Neural cell (in vitro differentiated cells): ENCODE results near the gene PKNOX1. TPM values are rescaled to one million over a fixed set of nuclear protein-coding genes. Genes with fewer than 3 reads are reported as not detected.

Experiments
- H2AFZ ChIP-seq: fragments of 200-600, 300-800 bp; sonication (generic), shearing (Covaris generic); 2 replicates; pipeline ENCODE4 v1.6.0; 2014; ENCODE audit warnings: low read depth, mild to moderate bottlenecking, antibody characterized with exemption, low read length, moderate library complexity
- H3F3A ChIP-seq: fragments of 200-600 bp; shearing (Covaris generic); 2 replicates; pipeline ENCODE4 v1.6.1; 2016; ENCODE audit warnings: mild to moderate bottlenecking, moderate library complexity, mixed read lengths, antibody characterized with exemption, low read length; ENCODE audit not compliant: insufficient read depth, poor library complexity, severe bottlenecking
- H3K27ac ChIP-seq: fragments of 200-600, 300-800 bp; sonication (generic), shearing (Covaris generic); 2 replicates; pipeline ENCODE4 v1.5.1; 2014; ENCODE audit warnings: mild to moderate bottlenecking, low read length, moderate library complexity
- H3K27me3 ChIP-seq: fragments of 300-800, 200-600 bp; sonication (generic), shearing (Covaris generic); 2 replicates; pipeline ENCODE4 v1.6.0; 2014; ENCODE audit warnings: mild to moderate bottlenecking, low read depth, low read length, moderate library complexity; ENCODE audit not compliant: insufficient read depth
- H3K36me3 ChIP-seq: fragments of 300-800, 200-600 bp; sonication (generic), shearing (Covaris generic); 2 replicates; pipeline ENCODE4 v1.5.1; 2014; ENCODE audit warnings: mild to moderate bottlenecking, antibody characterized with exemption, low read length, moderate library complexity; ENCODE audit not compliant: insufficient read depth
- H3K4me2 ChIP-seq: fragments of 300-800, 200-600 bp; sonication (generic), shearing (Covaris generic); 2 replicates; pipeline ENCODE4 v1.6.0; 2014; ENCODE audit warnings: mild to moderate bottlenecking, low read length
- H3K4me3 ChIP-seq: fragments of 300-800, 200-600 bp; sonication (generic), shearing (Covaris generic); 2 replicates; pipeline ENCODE4 v1.5.1; 2014; ENCODE audit warnings: mild to moderate bottlenecking, low read length, moderate library complexity
- H3K79me2 ChIP-seq: fragments of 200-600 bp; shearing (Covaris generic); replicated peaks from 2 replicates; pipeline ENCODE4 v1.6.0; 2014; ENCODE audit warnings: mild to moderate bottlenecking, low read length, moderate library complexity; ENCODE audit not compliant: insufficient read depth
- H3K9ac ChIP-seq: fragments of 300-800, 200-600 bp; sonication (generic), shearing (Covaris generic); 2 replicates; pipeline ENCODE4 v1.6.1; 2016; ENCODE audit warnings: mild to moderate bottlenecking, low read length, mixed read lengths
- H3K9me2 ChIP-seq: fragments of 200-600 bp; shearing (Covaris generic); 2 replicates; pipeline ENCODE4 v1.6.1; 2016; ENCODE audit warnings: mild to moderate bottlenecking, low read length, mixed read lengths; ENCODE audit not compliant: insufficient read depth
- H3K9me3 ChIP-seq: fragments of 200-600, 300-800 bp; sonication (generic), shearing (Covaris generic); 2 replicates; pipeline ENCODE4 v1.6.1; 2016; ENCODE audit warnings: mild to moderate bottlenecking, mixed run types, low read length, moderate library complexity, mixed read lengths
- H4K20me1 ChIP-seq: fragments of 200-600 bp; shearing (Covaris generic); 2 replicates; pipeline ENCODE4 v1.6.1; 2016; ENCODE audit warnings: mild to moderate bottlenecking, mixed run types; ENCODE audit not compliant: insufficient read depth
- EP300 ChIP-seq: fragments of 450-650 bp; conservative IDR thresholded peaks from 2 replicates; pipeline ENCODE4 v1.6.1; 2014; ENCODE audit warnings: antibody characterized with exemption, mild to moderate bottlenecking, moderate library complexity; ENCODE audit not compliant: poor library complexity, severe bottlenecking
- EZH2 ChIP-seq: fragments of 200-600, 300-800 bp; shearing (Covaris generic), sonication (generic); IDR thresholded peaks from 2 replicates; pipeline ENCODE4 v1.6.1; 2014; ENCODE audit warnings: antibody characterized with exemption, low read length, borderline replicate concordance, mild to moderate bottlenecking; ENCODE audit not compliant: insufficient read depth, poor library complexity, severe bottlenecking
- MXI1 ChIP-seq: fragments of 450-650 bp; conservative IDR thresholded peaks from 2 replicates; pipeline ENCODE4 v1.6.1; 2014; ENCODE audit warnings: antibody characterized with exemption, mild to moderate bottlenecking; ENCODE audit not compliant: poor library complexity, severe bottlenecking
- POLR2AphosphoS5 ChIP-seq: IDR thresholded peaks from 2 replicates; pipeline ENCODE4 v1.6.1; 2012
- RAD21 ChIP-seq: fragments of 450-650 bp; conservative IDR thresholded peaks from 2 replicates; pipeline ENCODE4 v1.6.1; 2014; ENCODE audit warnings: antibody characterized with exemption, mild to moderate bottlenecking, moderate library complexity
- SMC3 ChIP-seq: fragments of 450-650 bp; conservative IDR thresholded peaks from 2 replicates; pipeline ENCODE4 v1.6.1; 2014; ENCODE audit warnings: antibody characterized with exemption, mild to moderate bottlenecking, moderate library complexity; ENCODE audit not compliant: poor library complexity
- TAF1 ChIP-seq: IDR thresholded peaks from 2 replicates; pipeline ENCODE4 v1.6.1; 2012; ENCODE audit warnings: low read depth
- polyA plus RNA-seq: library from polyadenylated mRNA; depleted of rRNA; stranded (reverse); fragments of >200 nt; gene quantifications from 2 replicates; pipeline ENCODE4 v1.2.3, GENCODE V29; 2014
- TF ChIP-seq, protein P1 (sequence below): fragments of 450-650 bp; IDR thresholded peaks from 2 replicates; pipeline ENCODE4 v1.5.1; 2014; ENCODE audit warnings: antibody characterized with exemption, mild to moderate bottlenecking, moderate library complexity; ENCODE audit not compliant: poor library complexity, severe bottlenecking
- TF ChIP-seq, protein P2 (sequence below): IDR thresholded peaks from 2 replicates; pipeline ENCODE4 v1.6.1; 2012; ENCODE audit warnings: borderline replicate concordance

PKNOX1 gene
- polyA plus RNA-seq, 1 donor from 2014 or later, result 6.9 TPM

DNA sequence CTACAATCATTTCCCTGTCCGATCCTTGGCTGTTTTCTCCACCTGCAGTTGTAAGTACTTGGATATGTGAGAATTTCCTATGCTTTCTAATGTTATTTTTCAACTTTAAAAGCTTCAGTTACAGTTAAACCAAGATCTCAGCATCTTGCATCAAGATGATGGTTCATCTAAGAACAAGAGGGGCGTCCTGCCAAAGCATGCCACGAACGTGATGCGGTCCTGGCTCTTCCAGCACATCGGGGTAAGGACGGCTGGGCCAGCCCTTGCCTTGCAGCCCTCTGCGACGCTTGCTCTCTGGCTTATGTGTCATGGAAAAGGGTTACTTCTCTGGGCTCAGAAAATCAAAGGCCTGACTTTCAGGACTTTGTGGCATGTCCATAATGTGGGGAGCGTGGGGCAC lies 46.8 kb downstream of the PKNOX1 start:
- no peak overlapping the region for H3K9ac ChIP-seq
- no peak overlapping the region for H3K4me3 ChIP-seq
- TF ChIP-seq POLR2AphosphoS5, result no peak
- TF ChIP-seq EP300, result no peak
- no peak for TF ChIP-seq MXI1
- no peak for TF ChIP-seq SMC3
- no peak for TF ChIP-seq RAD21
- TF ChIP-seq, protein P1, sequence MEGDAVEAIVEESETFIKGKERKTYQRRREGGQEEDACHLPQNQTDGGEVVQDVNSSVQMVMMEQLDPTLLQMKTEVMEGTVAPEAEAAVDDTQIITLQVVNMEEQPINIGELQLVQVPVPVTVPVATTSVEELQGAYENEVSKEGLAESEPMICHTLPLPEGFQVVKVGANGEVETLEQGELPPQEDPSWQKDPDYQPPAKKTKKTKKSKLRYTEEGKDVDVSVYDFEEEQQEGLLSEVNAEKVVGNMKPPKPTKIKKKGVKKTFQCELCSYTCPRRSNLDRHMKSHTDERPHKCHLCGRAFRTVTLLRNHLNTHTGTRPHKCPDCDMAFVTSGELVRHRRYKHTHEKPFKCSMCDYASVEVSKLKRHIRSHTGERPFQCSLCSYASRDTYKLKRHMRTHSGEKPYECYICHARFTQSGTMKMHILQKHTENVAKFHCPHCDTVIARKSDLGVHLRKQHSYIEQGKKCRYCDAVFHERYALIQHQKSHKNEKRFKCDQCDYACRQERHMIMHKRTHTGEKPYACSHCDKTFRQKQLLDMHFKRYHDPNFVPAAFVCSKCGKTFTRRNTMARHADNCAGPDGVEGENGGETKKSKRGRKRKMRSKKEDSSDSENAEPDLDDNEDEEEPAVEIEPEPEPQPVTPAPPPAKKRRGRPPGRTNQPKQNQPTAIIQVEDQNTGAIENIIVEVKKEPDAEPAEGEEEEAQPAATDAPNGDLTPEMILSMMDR, result no peak
- TF ChIP-seq, protein P2, sequence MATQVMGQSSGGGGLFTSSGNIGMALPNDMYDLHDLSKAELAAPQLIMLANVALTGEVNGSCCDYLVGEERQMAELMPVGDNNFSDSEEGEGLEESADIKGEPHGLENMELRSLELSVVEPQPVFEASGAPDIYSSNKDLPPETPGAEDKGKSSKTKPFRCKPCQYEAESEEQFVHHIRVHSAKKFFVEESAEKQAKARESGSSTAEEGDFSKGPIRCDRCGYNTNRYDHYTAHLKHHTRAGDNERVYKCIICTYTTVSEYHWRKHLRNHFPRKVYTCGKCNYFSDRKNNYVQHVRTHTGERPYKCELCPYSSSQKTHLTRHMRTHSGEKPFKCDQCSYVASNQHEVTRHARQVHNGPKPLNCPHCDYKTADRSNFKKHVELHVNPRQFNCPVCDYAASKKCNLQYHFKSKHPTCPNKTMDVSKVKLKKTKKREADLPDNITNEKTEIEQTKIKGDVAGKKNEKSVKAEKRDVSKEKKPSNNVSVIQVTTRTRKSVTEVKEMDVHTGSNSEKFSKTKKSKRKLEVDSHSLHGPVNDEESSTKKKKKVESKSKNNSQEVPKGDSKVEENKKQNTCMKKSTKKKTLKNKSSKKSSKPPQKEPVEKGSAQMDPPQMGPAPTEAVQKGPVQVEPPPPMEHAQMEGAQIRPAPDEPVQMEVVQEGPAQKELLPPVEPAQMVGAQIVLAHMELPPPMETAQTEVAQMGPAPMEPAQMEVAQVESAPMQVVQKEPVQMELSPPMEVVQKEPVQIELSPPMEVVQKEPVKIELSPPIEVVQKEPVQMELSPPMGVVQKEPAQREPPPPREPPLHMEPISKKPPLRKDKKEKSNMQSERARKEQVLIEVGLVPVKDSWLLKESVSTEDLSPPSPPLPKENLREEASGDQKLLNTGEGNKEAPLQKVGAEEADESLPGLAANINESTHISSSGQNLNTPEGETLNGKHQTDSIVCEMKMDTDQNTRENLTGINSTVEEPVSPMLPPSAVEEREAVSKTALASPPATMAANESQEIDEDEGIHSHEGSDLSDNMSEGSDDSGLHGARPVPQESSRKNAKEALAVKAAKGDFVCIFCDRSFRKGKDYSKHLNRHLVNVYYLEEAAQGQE, result no peak
- TF ChIP-seq TAF1, result no peak
- TF ChIP-seq EZH2, result no peak
- H3K79me2 ChIP-seq, result no peaks in the 10 kb centered on the region
- H4K20me1 ChIP-seq, result no peaks in the 10 kb centered on the region
- H3F3A ChIP-seq, result peaks cover 3% of the 10 kb centered on the region
- H3K27ac ChIP-seq, result no peak overlapping the region
- H3K4me2 ChIP-seq, result no peak overlapping the region
- H3K27me3 ChIP-seq, result no peaks in the 10 kb centered on the region
- H3K9me3 ChIP-seq, result no peaks in the 10 kb centered on the region
- H2AFZ ChIP-seq, result no peak overlapping the region
- peaks cover 4% of the 10 kb centered on the region for H3K36me3 ChIP-seq
- no peaks in the 10 kb centered on the region for H3K9me2 ChIP-seq

DNA sequence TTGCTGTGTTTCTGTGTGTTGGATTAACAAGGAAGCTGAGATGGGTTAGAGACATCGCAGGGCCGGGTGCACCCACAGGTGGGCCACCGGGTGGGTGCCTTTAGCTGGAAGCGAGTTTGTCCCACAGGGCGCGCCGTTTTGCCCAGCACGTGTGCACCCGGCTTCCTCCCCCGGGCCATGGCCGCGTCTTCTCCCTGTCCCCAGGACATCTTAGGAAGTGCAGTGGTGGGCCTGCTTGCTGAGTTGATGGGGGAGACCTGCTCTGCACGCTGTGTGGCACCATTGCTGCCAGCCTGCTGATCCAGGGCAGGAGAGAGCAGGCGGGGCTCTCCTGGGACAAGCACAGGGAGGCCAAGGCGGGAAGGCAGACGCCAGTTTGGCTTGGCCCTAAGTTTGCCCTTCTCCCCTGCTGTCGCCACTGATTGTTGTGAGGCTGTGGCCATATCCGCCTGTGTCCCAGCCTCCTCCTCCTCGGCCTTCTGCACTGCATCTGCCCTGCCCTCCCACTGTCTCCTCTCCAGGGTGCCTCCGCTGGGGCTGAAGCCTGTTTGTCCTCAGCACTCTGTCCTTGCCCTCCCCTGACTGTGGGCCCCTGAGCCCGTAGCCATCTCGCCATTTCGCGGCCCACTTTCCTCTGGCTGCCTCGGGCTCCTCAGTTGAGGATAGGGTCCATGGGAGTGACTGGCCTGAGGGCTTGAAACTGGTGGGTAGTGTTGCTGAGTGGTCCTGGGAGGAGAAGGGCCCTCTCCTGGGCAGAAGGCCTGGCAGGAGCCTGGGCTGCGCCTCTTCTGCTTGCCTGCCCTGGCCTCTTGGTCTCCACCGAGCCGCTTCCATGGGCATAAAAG lies 47.6 kb downstream of the PKNOX1 start:
- H3K9me3 ChIP-seq, result no peaks in the 10 kb centered on the region
- no peak overlapping the region for H3K27ac ChIP-seq
- no peak overlapping the region for H2AFZ ChIP-seq
- no peaks in the 10 kb centered on the region for H3K79me2 ChIP-seq
- peaks cover 4% of the 10 kb centered on the region for H3K36me3 ChIP-seq
- H3K9me2 ChIP-seq, result no peaks in the 10 kb centered on the region
- H3K4me2 ChIP-seq, result no peak overlapping the region
- no peak overlapping the region for H3K9ac ChIP-seq
- H3F3A ChIP-seq, result peaks cover 3% of the 10 kb centered on the region
- no peak overlapping the region for H3K4me3 ChIP-seq
- no peaks in the 10 kb centered on the region for H3K27me3 ChIP-seq
- TF ChIP-seq RAD21 (no peak), EZH2 (no peak), SMC3 (no peak), MXI1 (no peak), POLR2AphosphoS5 (no peak), TAF1 (no peak)
- TF ChIP-seq, protein P1, result no peak
- TF ChIP-seq, protein P2, result no peak
- H4K20me1 ChIP-seq, result no peaks in the 10 kb centered on the region
